GM21381 (cell line): ENCODE results near the gene SSU72.

ENCODE experiments used
- ATAC-seq: cut with Tn5 transposase; IDR thresholded peaks from one replicate; pipeline ENCODE4 v1.9.1; 2021; ENCODE audit warnings: mild to moderate bottlenecking, moderate library complexity; ENCODE audit not compliant: unreplicated experiment

SSU72 gene

DNA sequence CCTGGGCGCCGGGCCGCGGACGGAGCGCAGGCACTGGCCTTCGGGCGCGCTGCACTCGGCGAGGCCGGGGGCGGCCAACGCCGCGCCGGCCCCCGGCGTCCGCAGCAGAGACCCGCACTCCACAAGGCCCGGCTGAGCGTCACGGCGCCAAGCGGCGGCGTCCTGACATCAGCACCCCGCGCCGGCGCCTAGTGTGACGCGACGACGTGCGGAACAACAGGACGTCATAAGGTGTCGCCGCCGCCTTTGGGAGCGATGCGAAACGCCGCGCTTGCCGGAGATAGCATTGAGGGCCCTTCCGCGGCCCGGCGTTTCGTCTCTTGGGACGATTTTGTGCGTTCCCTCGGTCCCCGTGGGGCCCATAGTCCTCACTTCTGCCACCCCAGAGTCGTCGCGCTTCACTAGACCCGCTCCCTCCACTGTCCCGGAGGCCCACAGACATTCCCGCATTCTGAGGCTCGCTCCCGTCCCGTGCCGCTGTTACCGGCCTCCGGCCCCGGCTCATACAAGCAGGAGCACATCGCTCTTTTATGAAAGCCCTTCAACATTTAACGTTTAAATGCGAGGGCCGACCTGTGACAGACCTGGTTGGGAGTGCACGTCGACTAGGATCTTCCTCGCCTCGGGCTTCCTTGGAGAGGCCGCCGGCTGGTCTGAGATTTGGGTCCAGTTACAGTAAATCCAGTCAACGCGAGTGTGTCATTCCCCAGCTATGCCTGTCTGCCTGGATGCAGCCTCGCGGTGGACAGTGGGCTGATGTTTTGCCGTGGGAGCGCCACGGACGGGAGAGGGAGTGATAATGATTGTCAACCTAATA lies at the start of gene SSU72:
Gene SSU72, minus strand, starts transcription at position 143 of the 817 bp plus-strand sequence. CDS start 306 bp downstream, outside the sequence.
- peak; percentile 85 for ATAC-seq

GRCh38 chr1:1623631-1624442 lies 49.2 kb upstream of the SSU72 start:
- no peak for ATAC-seq

DNA sequence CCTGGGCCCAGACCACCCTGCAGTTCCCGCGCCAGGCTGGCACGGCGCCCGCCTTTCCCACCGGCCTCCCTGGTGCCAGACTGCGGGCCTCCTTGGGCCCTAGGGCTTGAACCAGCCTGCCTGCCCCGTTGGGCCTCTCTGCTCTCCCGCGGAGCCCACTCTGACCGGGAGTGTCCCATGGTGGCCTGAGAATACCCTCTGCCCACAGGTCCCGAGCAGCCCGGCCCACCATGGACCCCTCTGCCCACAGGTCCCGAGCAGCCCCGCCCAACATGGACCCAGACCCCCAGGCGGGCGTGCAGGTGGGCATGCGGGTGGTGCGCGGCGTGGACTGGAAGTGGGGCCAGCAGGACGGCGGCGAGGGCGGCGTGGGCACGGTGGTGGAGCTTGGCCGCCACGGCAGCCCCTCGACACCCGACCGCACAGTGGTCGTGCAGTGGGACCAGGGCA lies 48.5 kb upstream of the SSU72 start:
- no peak for ATAC-seq

DNA sequence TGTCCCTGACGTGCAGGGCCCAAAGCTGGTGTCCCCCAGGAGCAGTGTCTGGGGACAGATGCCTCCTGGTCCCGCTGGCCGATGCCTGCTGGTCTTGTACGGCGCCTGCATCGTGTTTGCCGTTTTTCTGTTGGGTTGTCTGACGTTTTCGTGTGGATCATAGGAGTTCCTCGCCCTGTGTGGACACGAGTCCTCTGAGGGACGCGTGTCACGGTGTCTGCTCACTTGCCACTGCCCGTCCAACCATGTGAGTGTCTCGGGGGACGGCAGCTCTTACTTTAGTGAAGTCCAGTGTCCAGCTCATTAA lies 48.1 kb upstream of the SSU72 start:
- ATAC-seq, result no peak

DNA sequence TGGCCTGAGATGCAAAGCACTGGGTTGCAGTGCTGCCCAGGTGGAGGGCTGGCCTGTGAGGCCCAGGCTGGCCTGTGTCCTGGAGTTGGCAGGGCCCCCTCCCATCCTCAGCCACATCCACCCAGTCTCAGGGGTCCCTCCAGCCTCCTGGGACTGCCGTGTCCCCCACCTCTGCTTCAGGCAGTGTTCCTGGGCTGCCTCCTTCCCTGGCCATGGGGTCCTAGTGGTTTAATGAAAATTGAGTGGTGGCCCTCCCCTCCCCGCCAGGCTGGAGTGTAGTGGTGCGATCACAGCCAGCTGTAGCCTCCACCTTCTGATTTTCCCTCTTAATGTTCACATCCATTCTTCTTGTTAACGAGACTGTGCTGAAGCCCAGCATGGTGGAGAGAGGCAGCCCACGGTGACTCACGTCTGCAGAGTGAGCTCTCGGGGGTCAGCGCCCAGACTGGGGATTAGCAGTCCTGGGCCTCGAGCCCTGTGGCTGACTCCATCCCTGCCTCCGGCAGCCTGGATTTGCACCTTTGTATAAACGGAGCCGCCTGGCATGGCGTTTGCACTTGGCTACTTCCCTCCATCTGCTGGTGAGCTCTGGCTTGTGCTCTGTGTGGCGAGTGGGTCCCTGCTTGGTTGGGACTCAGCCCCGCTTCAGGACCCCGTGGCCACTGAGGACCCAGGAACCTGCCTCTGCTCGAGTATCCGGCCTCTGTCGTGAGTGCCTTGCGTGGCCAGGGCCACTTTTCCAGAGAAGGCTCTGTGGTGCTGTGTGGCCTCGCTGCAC lies 47.5 kb upstream of the SSU72 start:
- no peak for ATAC-seq

GRCh38 chr1:1621173-1622009 lies 46.7 kb upstream of the SSU72 start:
- ATAC-seq, result no peak

DNA sequence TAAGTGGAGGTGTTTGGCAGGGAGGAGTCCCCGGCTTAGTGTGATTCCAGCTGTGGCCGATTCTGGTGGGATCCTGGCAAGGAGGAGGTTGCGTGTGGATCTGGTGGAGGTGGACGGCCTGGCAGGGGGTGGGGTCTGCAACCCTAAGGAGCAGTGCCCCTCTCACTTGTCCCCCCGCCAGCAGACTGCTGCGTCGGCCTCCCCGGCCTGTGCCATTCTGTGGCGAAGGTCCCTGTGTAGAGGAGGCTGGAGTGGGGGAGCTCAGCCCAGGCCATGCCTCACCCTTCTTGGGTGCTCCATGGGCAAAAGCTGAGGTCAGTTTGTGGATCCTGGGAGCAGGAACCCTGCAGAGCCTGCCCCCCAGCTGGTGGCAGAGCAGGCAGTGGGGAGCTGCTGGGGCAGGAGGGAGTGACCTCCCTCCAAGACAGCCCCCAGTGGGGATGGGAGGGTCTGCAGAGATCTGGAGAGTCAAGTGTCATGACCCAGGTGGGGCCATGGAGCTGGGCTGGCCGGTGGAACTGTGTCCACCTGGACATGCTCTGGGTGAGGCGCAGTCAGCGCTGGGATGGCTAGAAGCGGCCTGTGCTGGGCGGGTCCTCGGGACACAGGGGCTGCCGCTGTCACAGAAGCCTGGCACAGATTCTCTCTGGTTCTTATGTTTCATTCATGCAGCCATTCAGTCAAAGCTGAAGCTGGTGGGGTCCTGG lies 45.9 kb upstream of the SSU72 start:
- no peak for ATAC-seq

- no peak for ATAC-seq
These were observed 45.3 kb upstream of the SSU72 start for GRCh38 chr1:1619917-1620361.

GRCh38 chr1:1618396-1619068 lies 43.9 kb upstream of the SSU72 start:
- ATAC-seq, result no peak

- no peak for ATAC-seq
These were observed 43.3 kb upstream of the SSU72 start for GRCh38 chr1:1617925-1618324.

- ATAC-seq, result no peak
These were observed 42.9 kb upstream of the SSU72 start for GRCh38 chr1:1617516-1617915.

DNA sequence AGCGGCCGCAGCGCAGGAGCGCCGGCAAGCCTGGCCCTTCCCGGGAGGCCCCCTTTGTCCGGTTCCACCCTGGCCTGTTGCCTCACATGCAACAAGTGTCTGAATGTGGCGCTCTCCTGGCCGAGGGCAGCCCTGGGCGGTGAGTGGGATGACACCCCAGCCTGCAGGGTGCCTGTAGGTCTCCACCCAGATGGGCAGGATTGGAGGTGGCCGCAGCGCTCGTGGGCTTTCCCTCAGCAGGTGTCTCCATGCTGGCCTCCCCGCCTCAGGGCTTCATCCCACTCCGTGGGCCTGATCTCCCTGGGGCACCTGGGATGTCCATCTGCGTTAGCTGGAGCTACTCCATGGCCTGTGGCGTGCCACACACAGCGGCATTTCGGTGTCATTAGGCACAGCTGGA lies 42.2 kb upstream of the SSU72 start:
- ATAC-seq, result no peak

DNA sequence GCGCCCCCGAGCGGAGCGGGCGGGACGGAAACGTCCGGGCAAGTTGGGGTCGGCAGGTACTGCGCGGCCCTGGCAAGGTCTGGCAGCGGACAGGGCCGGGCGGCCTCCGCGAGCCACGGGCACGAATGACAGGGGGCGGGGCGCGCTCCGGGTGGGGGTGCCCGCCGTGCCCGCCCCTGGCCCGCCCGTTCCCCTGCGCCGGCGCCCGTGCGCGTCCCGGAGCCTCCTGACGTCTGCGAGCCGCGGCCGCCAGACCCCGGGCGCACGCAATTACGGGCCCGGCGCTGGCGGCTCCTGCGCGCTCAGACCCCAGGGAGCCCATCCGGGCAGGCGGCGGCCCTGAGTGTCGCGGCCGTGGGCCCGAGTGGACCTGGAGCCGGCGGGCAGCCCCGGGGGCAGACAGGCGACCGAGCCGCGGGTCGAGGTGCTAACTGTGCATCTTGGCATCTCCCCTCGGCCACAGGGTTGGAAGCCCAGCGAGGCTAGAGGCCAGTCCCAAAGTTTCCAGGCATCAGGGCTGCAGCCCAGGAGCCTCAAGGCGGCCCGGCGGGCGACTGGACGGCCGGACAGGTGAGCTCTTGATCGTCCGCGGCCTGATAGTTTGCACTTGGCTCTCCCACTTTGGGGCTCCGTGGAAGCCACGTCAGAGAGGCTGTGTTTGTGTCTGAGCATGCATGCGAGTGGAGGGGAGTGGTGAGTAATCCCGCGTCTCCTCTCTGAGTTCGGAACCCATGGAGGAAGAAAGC lies 41.6 kb upstream of the SSU72 start:
- ATAC-seq, result peak; percentile 14

- peak; percentile 81 for ATAC-seq
These were observed 40.8 kb upstream of the SSU72 start, which contains the start of gene MIB2 for GRCh38 chr1:1615256-1616044. TSS of gene MIB2 (plus strand) at chr1:1615500. CDS start at chr1:1623453, 7,953 bp downstream.

- no peak for ATAC-seq
These were observed 40.2 kb upstream of the SSU72 start for GRCh38 chr1:1614954-1615255.

- ATAC-seq, result no peak
These were observed 39.7 kb upstream of the SSU72 start for GRCh38 chr1:1614204-1614953.

- no peak for ATAC-seq
These were observed 38.9 kb upstream of the SSU72 start for GRCh38 chr1:1613509-1614082.
